Activated T-helper 2 cell treated with anti-CD3 and anti-CD28 coated beads, Interferon-gamma antibody, Interleukin-2, Interleukin-4, amounts not matched to agents 10 μg/mL and 5 μg/mL and 100 μg/mL, durations not matched to agents 14 hours and 24 hours and 36 hours (primary cell): Measurements from ENCODE around the gene RSAD1. TPM values are rescaled to one million over a fixed set of nuclear protein-coding genes. Genes with fewer than 3 reads are reported as not detected.

Experiments used
- DNase-seq: peaks from one replicate; pipeline ENCODE4 v3.0.0; 2021; ENCODE audit warnings: low spot score
- H3K27ac Mint-ChIP-seq: one replicate; pipeline ENCODE4 v1.8.0; 2021; ENCODE audit warnings: mixed read lengths
- H3K27me3 Mint-ChIP-seq: one replicate; pipeline ENCODE4 v1.8.0; 2021; ENCODE audit warnings: low read depth, mixed read lengths
- H3K36me3 Mint-ChIP-seq: one replicate; pipeline ENCODE4 v1.8.0; 2021; ENCODE audit warnings: low read depth, mixed read lengths
- H3K4me1 Mint-ChIP-seq: one replicate; pipeline ENCODE4 v1.8.0; 2021; ENCODE audit warnings: low read depth, mixed read lengths
- H3K4me3 Mint-ChIP-seq: one replicate; pipeline ENCODE4 v1.8.0; 2021; ENCODE audit warnings: low read depth, mild to moderate bottlenecking, moderate library complexity, mixed read lengths
- H3K9me3 Mint-ChIP-seq: one replicate; pipeline ENCODE4 v1.8.0; 2021; ENCODE audit warnings: mixed read lengths
- intact Hi-C: fragments of 100-400 bp; cut with micrococcal nuclease; formaldehyde crosslinking; loops from one replicate; pipeline ENCODE4 v1.15.1; 2023
- total RNA-seq: library from RNA; stranded (reverse); gene quantifications from 2 replicates; pipeline ENCODE4 v1.2.3, GENCODE V29; 2022

The RSAD1 gene
- total RNA-seq, 1 donor from 2014 or later: 56.8 TPM

- intact Hi-C loops: loop anchor here (2.0 kb wide), 1 partner anchor 32 kb away; no protein-coding TSS in a partner anchor
- Mint-ChIP-seq H3K4me3 (no peak overlapping the region), H3K9me3 (no peaks in the 10 kb centered on the region), H3K27me3 (no peaks in the 10 kb centered on the region), H3K27ac (peak overlapping the region; percentile 84), H3K4me1 (peaks cover 39% of the 10 kb centered on the region), H3K36me3 (no peaks in the 10 kb centered on the region)
- DNase-seq: peak; percentile 66
Measured at GRCh38 chr17:50511058-50511457, 32.4 kb downstream of the RSAD1 start.

GRCh38 chr17:50513495-50513894, 34.8 kb downstream of the RSAD1 start:
- Mint-ChIP-seq H3K36me3 (no peaks in the 10 kb centered on the region), H3K27me3 (no peaks in the 10 kb centered on the region), H3K4me1 (peaks cover 40% of the 10 kb centered on the region), H3K27ac (no peak overlapping the region), H3K9me3 (no peaks in the 10 kb centered on the region), H3K4me3 (no peak overlapping the region)
- intact Hi-C loops: no loop called here
- DNase-seq: no peak

GRCh38 chr17:50514388-50514787, 35.7 kb downstream of the RSAD1 start:
- no peak overlapping the region for H3K27ac Mint-ChIP-seq

GRCh38 chr17:50514936-50515702, 36.5 kb downstream of the RSAD1 start:
- H3K9me3 Mint-ChIP-seq: no peaks in the 10 kb centered on the region
- H3K27ac Mint-ChIP-seq: no peak overlapping the region
- intact Hi-C loops: no loop called here
- H3K36me3 Mint-ChIP-seq: no peaks in the 10 kb centered on the region
- no peaks in the 10 kb centered on the region for H3K27me3 Mint-ChIP-seq
- no peak overlapping the region for H3K4me3 Mint-ChIP-seq
- peaks cover 25% of the 10 kb centered on the region for H3K4me1 Mint-ChIP-seq
- no peak for DNase-seq

More at GRCh38 chr17:50514388-50514787, 35.7 kb downstream of the RSAD1 start:
- H3K4me1 Mint-ChIP-seq: peaks cover 32% of the 10 kb centered on the region
- no peak overlapping the region for H3K4me3 Mint-ChIP-seq
- intact Hi-C loops: no loop called here
- H3K36me3 Mint-ChIP-seq: no peaks in the 10 kb centered on the region
- DNase-seq: no peak
- no peaks in the 10 kb centered on the region for H3K9me3 Mint-ChIP-seq
- H3K27me3 Mint-ChIP-seq: no peaks in the 10 kb centered on the region

GRCh38 chr17:50517011-50517410, 38.4 kb downstream of the RSAD1 start:
- no peak overlapping the region for H3K27ac Mint-ChIP-seq
- no peak overlapping the region for H3K4me3 Mint-ChIP-seq
- H3K4me1 Mint-ChIP-seq: peaks cover 10% of the 10 kb centered on the region
- intact Hi-C loops: no loop called here
- no peaks in the 10 kb centered on the region for H3K27me3 Mint-ChIP-seq
- no peaks in the 10 kb centered on the region for H3K36me3 Mint-ChIP-seq
- H3K9me3 Mint-ChIP-seq: no peaks in the 10 kb centered on the region
- no peak for DNase-seq

GRCh38 chr17:50517504-50518383, 39.1 kb downstream of the RSAD1 start:
- no peak overlapping the region for H3K4me3 Mint-ChIP-seq
- no peak for DNase-seq
- peaks cover 6% of the 10 kb centered on the region for H3K4me1 Mint-ChIP-seq
- H3K9me3 Mint-ChIP-seq: no peaks in the 10 kb centered on the region
- H3K27me3 Mint-ChIP-seq: no peaks in the 10 kb centered on the region
- no peaks in the 10 kb centered on the region for H3K36me3 Mint-ChIP-seq
- no peak overlapping the region for H3K27ac Mint-ChIP-seq
- intact Hi-C loops: no loop called here

GRCh38 chr17:50518384-50519023, 39.8 kb downstream of the RSAD1 start:
- Mint-ChIP-seq H3K27ac (no peak overlapping the region), H3K36me3 (no peaks in the 10 kb centered on the region), H3K9me3 (no peaks in the 10 kb centered on the region), H3K4me1 (peaks cover 6% of the 10 kb centered on the region), H3K27me3 (no peaks in the 10 kb centered on the region), H3K4me3 (no peak overlapping the region)
- intact Hi-C loops: no loop called here
- no peak for DNase-seq

- peaks cover 6% of the 10 kb centered on the region for H3K4me1 Mint-ChIP-seq
Measured at GRCh38 chr17:50519141-50519834, 40.6 kb downstream of the RSAD1 start.

GRCh38 chr17:50520483-50520882, 41.8 kb downstream of the RSAD1 start:
- intact Hi-C loops: no loop called here
- Mint-ChIP-seq H3K9me3 (no peaks in the 10 kb centered on the region), H3K36me3 (no peaks in the 10 kb centered on the region), H3K4me1 (peaks cover 6% of the 10 kb centered on the region), H3K27me3 (no peaks in the 10 kb centered on the region), H3K27ac (no peak overlapping the region), H3K4me3 (no peak overlapping the region)
- DNase-seq: no peak

More at GRCh38 chr17:50519141-50519834, 40.6 kb downstream of the RSAD1 start:
- Mint-ChIP-seq H3K36me3 (no peaks in the 10 kb centered on the region), H3K4me3 (no peak overlapping the region), H3K9me3 (no peaks in the 10 kb centered on the region), H3K27me3 (no peaks in the 10 kb centered on the region), H3K27ac (no peak overlapping the region)
- no peak for DNase-seq
- intact Hi-C loops: no loop called here

- Mint-ChIP-seq H3K27me3 (no peaks in the 10 kb centered on the region), H3K4me3 (no peak overlapping the region), H3K9me3 (no peaks in the 10 kb centered on the region), H3K27ac (no peak overlapping the region), H3K36me3 (no peaks in the 10 kb centered on the region), H3K4me1 (peaks cover 6% of the 10 kb centered on the region)
- intact Hi-C loops: no loop called here
- DNase-seq: no peak
Measured at GRCh38 chr17:50521514-50521913, 42.9 kb downstream of the RSAD1 start.

GRCh38 chr17:50522766-50523165, 44.1 kb downstream of the RSAD1 start:
- intact Hi-C loops: no loop called here
- no peaks in the 10 kb centered on the region for H3K9me3 Mint-ChIP-seq
- no peak for DNase-seq
- no peaks in the 10 kb centered on the region for H3K36me3 Mint-ChIP-seq
- no peak overlapping the region for H3K4me3 Mint-ChIP-seq
- H3K4me1 Mint-ChIP-seq: no peaks in the 10 kb centered on the region
- H3K27ac Mint-ChIP-seq: no peak overlapping the region
- H3K27me3 Mint-ChIP-seq: no peaks in the 10 kb centered on the region

- Mint-ChIP-seq H3K9me3 (no peaks in the 10 kb centered on the region), H3K4me1 (no peaks in the 10 kb centered on the region), H3K27me3 (no peaks in the 10 kb centered on the region), H3K4me3 (no peak overlapping the region), H3K27ac (no peak overlapping the region), H3K36me3 (no peaks in the 10 kb centered on the region)
- DNase-seq: no peak
- intact Hi-C loops: no loop called here
Measured at GRCh38 chr17:50523208-50523607, 44.5 kb downstream of the RSAD1 start.
